HG03575 (cell line): ENCODE data around the gene DNAH7.

ENCODE experiments used
- ATAC-seq: cut with Tn5 transposase; IDR thresholded peaks from one replicate; pipeline ENCODE4 v1.9.1; 2021; ENCODE audit not compliant: unreplicated experiment, insufficient number of reproducible peaks, low FRiP score; ENCODE audit errors: extremely low read depth

DNAH7 gene

GRCh38 chr2:195823206-195823605 lies 245.4 kb downstream of the DNAH7 start:
- no peak for ATAC-seq

GRCh38 chr2:195821566-195821932 lies 247.1 kb downstream of the DNAH7 start:
- no peak for ATAC-seq

DNA sequence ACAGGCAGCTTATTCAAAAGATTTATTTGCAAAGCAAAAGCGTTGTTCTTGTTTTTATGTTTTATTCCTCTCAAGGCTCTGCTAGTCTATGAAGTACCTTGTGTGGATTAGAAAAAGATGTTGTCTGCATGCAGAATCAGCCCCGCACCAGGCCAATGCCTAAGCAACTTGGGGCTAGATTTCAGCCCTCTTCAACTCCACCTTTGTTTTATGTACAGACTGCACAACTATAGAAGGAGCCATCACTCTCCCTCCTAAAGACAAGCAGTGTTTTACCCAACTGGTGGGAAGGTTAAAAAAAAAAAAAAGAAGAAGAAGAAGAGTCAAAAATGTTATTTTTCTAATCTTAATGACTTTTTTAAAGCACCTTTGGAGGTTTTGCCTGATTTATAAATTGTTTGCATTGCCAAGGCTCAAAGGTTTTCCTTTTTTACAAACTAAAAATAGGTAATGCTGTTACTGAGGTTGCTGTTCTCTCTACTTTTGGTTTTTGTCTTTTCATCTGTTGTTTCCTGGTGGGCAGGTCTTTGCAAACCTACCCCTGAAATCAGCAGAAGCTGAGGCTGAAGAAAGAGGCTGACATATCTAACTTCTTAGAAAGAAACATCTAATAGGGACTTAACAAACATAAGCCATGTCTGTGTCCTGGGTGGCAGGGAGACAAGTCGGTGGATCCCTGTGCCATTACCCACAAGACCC lies 247.6 kb downstream of the DNAH7 start:
- ATAC-seq = no peak

DNA sequence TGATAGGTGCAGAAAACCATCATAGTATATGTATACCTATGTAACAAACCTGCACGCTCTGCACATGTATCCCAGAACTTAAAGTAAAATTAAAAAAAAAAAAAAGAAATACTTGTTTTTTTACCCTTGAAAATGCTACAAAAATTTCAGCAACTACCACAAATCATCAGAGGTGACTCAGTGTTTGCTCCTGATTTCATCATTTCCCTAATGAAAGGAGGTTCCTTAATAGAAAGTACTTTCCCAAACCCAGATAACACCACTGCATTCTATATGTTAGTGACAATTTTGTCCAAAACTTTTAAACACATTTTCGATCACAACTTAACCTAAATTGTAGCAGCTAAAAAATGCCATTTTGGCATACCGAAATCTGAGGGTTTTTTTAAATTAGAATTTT lies 248.3 kb downstream of the DNAH7 start:
- ATAC-seq = no peak

DNA sequence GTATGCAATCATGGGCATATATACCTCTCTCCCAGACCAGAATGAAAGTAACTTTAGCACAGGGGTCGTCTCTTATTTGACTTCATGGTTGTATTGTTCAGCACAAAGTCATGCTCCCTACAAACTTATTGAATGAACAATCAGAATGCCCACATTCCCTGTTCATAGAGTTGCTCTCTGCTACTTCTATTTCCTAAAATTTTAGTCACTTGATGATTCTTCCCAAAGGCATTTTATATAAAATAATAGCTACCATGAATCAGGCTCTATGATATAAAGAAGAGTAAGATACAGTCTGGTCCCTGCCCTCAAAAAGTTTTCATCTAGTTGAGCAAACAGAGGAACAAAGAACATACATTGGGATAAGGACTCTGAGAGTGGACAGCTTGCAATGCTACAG lies 249.4 kb downstream of the DNAH7 start:
- ATAC-seq = no peak

GRCh38 chr2:195818526-195818925 lies 250.1 kb downstream of the DNAH7 start:
- no peak for ATAC-seq

DNA sequence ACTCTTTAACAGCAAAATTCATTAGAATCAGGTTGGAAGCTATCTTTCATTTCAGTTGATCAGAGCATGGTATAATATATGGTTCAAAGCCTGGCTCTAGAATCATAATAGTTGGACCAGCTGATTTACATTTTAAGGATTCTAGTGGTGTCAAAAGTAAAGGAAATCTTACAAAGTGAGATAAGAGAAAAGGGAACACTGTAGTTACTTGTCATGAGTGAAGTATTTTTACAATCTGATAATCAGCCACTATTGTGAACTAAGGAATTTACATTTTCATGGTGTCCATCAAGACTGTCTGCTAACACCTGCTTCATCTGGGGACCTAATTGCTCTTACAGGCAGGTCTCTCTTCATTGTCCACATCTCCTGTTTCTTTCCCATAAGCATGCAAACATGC lies 250.5 kb downstream of the DNAH7 start:
- no peak for ATAC-seq

DNA sequence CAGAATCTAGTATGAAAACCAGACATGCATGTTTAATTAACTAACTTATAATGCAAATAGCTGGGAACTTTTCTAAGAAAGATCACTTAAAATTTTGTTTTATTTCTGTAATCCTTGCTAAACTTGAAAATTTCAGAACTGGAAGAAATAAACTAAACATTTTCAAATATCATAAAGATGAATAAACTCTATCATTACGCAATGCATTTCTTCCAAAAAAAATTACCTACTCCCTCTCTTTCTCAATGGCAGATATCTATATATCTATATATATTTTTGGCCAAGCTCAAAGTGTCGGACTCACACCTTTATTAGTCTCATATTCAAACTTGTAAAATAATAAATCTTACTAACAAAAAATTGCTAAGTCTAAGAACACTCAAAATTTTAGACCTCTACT lies 253.6 kb downstream of the DNAH7 start:
- ATAC-seq = no peak

GRCh38 chr2:195813421-195813820 lies 255.2 kb downstream of the DNAH7 start:
- ATAC-seq = no peak

GRCh38 chr2:195810340-195811098 lies 258.1 kb downstream of the DNAH7 start:
- no peak for ATAC-seq

- ATAC-seq = no peak
Measured at GRCh38 chr2:195808189-195808588, 260.4 kb downstream of the DNAH7 start.

GRCh38 chr2:195805283-195805976 lies 263.2 kb downstream of the DNAH7 start:
- no peak for ATAC-seq

DNA sequence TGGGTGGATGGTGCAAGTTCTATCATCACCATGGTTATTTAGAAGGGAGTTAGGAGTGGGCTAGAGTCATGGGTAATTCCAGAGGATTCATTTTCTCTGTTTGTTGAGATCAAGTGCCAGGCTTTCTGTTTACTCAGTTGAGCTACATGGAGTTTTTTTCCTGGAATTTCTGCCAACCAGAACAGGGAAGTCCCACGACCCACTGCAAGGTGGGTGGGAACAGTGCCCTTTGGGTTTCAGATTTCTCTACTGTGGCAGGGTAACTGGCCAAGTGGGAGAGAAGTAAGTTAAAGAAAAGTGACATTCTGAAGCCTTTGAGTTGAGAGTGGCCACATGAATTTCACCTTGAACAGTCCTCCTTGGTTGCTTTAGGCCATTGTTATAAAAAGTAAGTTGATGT lies 272.8 kb downstream of the DNAH7 start:
- no peak for ATAC-seq

- no peak for ATAC-seq
Measured at GRCh38 chr2:195793881-195794280, 274.8 kb downstream of the DNAH7 start.

GRCh38 chr2:195782156-195782555 lies 286.5 kb downstream of the DNAH7 start:
- ATAC-seq = no peak

DNA sequence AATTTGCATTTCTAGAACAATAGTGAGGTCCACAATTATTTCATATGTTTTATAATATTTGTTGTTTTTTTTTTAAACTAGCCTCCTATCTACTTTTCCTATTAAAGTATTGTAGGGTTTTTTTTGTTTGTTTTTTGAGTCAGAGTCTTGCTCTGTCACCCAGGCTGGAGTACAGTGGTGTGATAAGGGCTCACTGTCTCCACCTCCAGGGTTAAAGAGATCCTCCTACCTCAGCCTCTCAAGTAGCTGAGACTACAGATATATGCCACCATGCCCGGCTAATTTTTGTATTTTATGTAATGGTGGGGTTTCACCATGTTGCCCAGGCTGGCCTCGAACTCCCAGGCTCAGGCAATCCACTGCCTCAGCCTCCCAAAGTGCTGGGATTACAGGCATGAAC lies 289.1 kb downstream of the DNAH7 start:
- ATAC-seq = no peak

GRCh38 chr2:195769975-195770374 lies 298.7 kb downstream of the DNAH7 start:
- ATAC-seq = no peak

- ATAC-seq = no peak
Measured at GRCh38 chr2:195768431-195768830, 300.2 kb downstream of the DNAH7 start.

DNA sequence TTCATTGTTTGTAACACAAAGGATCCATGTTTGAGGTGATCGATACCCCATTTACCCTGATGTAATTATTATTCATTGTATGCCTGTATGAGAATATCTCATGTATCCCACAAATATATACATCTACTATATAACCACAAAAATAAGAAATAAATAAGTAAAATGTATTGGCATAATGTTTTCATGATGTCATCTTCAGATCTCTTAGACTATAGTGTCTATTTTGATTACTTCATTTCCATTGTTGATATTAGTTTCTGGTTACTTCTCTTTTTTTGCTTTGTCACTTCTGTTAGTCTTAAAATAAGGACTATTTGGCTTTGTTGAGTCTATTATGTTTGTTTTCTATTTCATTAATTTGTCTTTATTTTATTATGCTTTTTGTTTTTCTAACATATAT lies 301.9 kb downstream of the DNAH7 start:
- ATAC-seq = no peak

- no peak for ATAC-seq
Measured at GRCh38 chr2:195763866-195764265, 304.8 kb downstream of the DNAH7 start.
